ENCODE measurements around the gene RAD9A.

DNA sequence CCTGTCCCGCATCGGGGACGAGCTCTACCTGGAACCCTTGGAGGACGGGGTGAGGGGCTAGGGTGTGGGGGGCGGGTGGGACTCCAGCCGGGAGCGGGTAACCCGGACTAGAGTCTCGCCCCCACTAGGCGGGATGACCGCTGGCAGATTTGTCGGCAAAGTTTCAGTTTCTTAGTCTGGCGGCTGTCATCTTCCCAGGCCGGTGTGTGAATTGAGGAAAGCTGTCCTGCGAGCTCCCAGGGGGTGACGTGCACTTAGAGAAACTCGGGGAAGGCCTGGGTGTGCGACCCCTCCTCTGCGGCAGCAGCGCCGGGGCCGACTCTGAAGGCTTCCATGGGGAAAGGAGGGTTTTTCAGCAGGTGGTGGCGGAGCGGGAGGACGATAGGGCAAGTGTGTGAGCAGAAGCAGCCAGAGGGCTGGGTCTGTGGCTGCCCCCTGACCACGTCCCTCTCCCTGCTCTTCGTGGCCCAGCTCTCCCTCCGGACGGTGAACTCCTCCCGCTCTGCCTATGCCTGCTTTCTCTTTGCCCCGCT, 463 bp downstream of the RAD9A start:
- TF ChIP-seq POLR2A (IDR thresholded peaks at IDR 0.05; ENCODE audit: low read depth, low read length): no peak
- TF ChIP-seq TAF1 (IDR thresholded peaks at IDR 0.05; ENCODE audit: borderline replicate concordance, low read depth, low read length): no peak

All from GM12892 (cell line).